GM18498 (cell line): ENCODE measurements around the gene STK32C.
"Not testable (repeated sequence)": the region's sequence is repeated elsewhere in the genome, so short reads cannot be mapped to it uniquely, and the experiment has no call there.

ENCODE experiments used
- ATAC-seq: cut with Tn5 transposase; IDR thresholded peaks from one replicate; pipeline ENCODE4 v1.9.1; 2021; ENCODE audit warnings: mild to moderate bottlenecking, moderate library complexity; ENCODE audit not compliant: unreplicated experiment

Gene STK32C

GRCh38 chr10:132270256-132270655, 37.5 kb downstream of the STK32C start:
- ATAC-seq = no peak

DNA sequence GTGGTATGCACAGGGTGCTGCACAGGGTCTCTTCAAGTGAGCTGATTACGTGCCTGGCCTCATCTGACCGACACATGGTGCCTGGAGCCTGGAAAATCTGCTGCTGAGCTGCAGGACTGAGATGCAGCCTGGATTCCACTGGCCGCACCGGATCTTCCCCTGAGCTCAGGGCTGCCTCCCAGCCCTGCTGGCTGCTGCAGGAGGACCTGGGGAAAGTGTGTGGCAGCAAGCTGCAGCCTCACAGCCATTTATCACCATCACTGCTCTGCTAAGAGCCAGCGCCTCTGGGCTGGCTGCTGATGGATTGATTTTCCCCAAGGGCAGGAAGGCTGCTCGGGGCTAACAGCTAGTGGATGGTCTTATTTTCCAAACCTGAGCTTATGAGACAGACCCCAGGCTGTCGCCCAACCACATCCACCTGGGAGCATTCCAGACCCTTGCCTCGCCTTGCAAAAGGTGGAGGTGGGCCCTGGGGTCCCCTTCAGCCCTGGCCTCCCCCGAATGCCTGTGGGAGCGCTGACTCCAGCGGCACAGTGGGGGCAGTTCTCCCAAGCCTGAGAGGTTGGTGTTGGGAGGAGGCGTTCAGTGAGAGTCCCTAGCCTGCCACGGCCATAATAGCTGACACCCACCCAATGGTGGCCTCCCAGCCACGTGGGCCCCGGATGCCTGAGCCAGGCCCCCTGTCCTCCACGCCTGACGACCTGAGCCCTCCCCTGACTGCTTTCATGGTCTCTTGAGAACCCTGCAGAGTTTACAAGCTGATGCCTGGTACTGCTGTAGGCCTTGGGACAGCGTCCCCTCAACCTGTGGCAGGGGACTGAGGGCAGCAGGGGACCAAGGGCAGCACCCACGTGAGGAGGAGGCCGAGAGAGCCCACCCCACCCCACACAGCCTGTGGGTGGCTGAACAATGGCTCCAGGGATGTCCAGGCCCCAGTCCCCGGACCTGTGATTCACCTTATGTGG, 38.2 kb downstream of the STK32C start:
- ATAC-seq = no peak

DNA sequence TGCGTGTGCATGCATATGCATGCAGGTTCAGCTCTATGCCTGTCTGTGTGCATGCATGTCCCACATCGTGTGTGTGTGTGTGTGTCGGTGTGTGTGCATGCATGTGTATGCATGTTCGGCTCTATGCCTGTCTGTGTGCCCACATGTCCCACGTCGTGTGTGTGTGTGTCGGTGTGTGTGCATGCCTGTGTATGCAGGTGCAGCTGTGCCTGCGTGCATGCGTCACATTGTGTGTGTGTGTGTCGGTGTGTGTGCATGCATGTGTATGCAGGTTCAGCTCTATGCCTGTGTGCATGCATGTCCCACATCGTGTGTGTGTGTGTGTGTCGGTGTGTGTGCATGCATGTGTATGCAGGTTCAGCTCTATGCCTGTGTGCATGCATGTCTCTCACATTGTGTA, 39.8 kb downstream of the STK32C start:
- ATAC-seq = not testable (repeated sequence)

DNA sequence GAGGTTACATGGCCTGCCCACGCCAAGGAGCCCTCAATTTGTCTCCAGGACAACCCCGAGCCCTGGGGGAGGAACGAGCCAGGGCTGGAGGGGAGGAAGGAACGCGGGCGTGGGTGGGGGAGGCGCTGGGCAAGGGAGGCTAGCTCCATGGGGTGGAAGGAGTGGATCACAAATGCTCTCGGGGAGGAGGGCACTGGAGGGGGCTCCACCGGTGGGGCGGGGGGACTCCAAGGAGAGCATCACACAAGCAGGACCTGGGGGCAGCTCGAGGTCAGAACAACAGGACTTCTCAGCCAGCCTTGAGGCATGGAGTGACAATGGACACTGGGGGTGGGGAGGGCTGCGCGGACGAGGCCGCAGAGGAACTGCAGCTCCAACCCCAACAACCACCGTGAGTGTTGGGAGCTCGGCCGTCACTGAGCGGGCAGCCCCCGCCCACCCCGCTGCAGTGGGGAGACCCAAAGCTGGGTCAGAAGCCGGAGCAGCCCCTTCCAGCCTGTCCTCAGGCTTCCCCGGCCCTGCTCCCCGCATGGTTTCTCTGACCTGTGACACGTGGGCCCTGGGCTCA, 41.1 kb downstream of the STK32C start:
- ATAC-seq = no peak

- no peak for ATAC-seq
These were observed 41.8 kb downstream of the STK32C start for GRCh38 chr10:132265890-132266496.

GRCh38 chr10:132264966-132265889, 42.5 kb downstream of the STK32C start:
- ATAC-seq = no peak

GRCh38 chr10:132264306-132264950, 43.3 kb downstream of the STK32C start:
- ATAC-seq = no peak

GRCh38 chr10:132263866-132264265, 43.9 kb downstream of the STK32C start:
- ATAC-seq = no peak

GRCh38 chr10:132259702-132260482, 47.9 kb downstream of the STK32C start:
- ATAC-seq = no peak

- ATAC-seq = no peak
These were observed 49.3 kb downstream of the STK32C start for GRCh38 chr10:132258423-132258822.

DNA sequence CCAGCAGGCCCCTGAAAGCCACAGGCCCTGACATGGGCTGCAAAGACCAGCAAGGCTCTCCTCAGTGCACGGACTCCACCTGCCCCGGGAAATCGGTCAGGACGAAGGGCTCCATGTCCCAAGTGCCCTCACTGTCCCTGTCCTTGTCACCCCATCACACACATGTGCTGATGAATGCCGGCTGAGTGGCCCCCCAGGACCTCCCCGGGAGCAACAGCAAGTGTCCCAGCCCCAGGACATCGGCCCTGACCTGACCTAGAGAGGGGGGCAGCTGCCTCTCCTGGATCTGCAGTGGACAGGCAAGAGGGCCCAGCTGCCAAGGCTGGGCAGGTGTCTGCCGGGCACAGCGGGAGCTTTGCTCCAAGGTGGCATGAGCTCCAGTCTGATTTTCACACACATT, 49.8 kb downstream of the STK32C start:
- ATAC-seq = no peak

GRCh38 chr10:132257271-132257670, 50.5 kb downstream of the STK32C start:
- ATAC-seq = no peak

- ATAC-seq = no peak
These were observed 50.9 kb downstream of the STK32C start for GRCh38 chr10:132256866-132257265.

GRCh38 chr10:132255489-132256344, 52.0 kb downstream of the STK32C start:
- no peak for ATAC-seq

- ATAC-seq = no peak
These were observed 52.9 kb downstream of the STK32C start for GRCh38 chr10:132254841-132255240.

- no peak for ATAC-seq
These were observed 54.6 kb downstream of the STK32C start for GRCh38 chr10:132253092-132253687.

DNA sequence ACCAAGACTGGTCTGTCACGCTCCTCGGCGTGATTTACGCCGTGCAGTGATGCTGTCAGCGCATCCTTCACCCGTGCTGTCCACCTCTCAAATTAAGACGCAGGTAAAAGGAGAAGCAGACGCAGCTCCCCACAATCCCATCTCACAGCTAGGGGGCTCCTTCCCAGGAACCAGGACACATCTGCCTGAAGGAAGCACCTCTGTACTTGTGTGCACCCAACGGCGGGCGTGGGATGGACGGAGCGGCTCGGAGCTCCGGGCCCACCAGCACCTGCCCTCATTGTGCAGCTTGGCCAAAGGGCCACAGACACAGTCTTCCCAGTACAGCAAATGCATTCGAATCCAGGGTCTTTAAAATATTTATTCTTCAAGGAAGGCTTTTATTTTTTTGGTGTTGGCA, 55.3 kb downstream of the STK32C start:
- ATAC-seq = no peak

GRCh38 chr10:132251928-132252327, 55.8 kb downstream of the STK32C start:
- ATAC-seq = no peak
